ENCODE results near the gene RAB31.

Gene RAB31

DNA sequence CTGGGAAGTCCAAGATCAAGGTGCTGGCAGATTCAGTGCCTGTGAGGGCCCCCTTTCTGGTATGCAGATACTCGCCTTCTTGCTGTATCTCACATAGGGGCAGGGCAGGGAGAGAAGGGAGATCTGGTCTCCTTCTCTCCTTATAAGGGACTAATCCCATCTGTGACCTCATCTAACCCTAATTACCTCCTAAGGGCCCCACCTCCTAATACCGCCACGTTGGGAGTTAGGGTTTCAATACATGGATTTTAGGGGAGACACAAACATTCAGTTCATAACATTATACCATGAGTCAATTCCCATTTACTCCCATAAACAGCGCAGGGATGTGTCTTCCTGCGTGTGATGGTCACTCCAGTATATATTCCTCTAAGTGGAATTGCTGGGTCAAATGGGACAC, 103.9 kb downstream of the RAB31 start:
- H3K4me1 ChIP-seq (ENCODE audit: control insufficient read depth in 2 of 2, insufficient read depth in 1 of 2, low read depth in 1 of 2, low read length in 2 of 2), result peaks cover 10 to 29% of the 10 kb centered on the region in 2 donors

DNA sequence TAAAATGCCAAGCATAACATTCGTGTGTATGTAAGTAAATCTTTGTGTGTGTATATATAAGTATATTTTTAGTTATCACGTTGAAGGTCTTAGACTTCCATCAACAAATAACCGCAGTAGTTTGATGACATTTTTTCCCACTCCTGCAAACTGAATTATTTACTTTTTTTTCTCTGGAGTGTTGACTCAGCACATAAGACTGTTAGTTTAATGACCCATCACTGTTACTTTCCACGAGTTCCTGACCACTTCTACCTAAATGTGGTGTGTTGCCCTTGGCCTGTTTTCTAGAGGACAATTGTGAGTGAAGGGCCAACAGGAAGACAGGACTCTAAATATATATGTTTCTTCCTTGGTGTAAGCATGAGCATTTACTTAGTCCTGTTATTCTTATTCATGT, 106.3 kb downstream of the RAB31 start:
- Histone ChIP-seq H4K91ac (ENCODE audit: low read depth, low read length, poor library complexity) (no peak overlapping the region), H3K79me1 (ENCODE audit: low read depth, low read length) (no peaks in the 10 kb centered on the region), H2BK5ac (ENCODE audit: low read length) (no peak overlapping the region), H2BK120ac (ENCODE audit: low read depth, low read length) (no peak overlapping the region), H3K4me1 (ENCODE audit: control insufficient read depth in 2 of 2, insufficient read depth in 1 of 2, low read depth in 1 of 2, low read length in 2 of 2) (peaks cover 0 to 13% of the 10 kb centered on the region in 2 donors), H3K9ac (ENCODE audit: low read depth, low read length, poor library complexity) (no peak overlapping the region), H3K9me3 (replicated peaks in 1 of 2; ENCODE audit: control insufficient read depth in 2 of 2, insufficient read depth in 1 of 2, low read depth in 1 of 2, low read length in 2 of 2) (peaks cover 0 to 17% of the 10 kb centered on the region in 2 donors), H3K4me2 (ENCODE audit: insufficient read depth, low read length, poor library complexity, severe bottlenecking) (no peak overlapping the region), H2BK12ac (ENCODE audit: low read length) (no peak overlapping the region), H3K4me3 (ENCODE audit: low read length in 2 of 2) (no peak overlapping the region), H3K23ac (ENCODE audit: low read depth, low read length, poor library complexity) (no peak overlapping the region), H3K18ac (ENCODE audit: low read length) (no peak overlapping the region), H3K4ac (ENCODE audit: low read length) (no peak overlapping the region), H3K27me3 (ENCODE audit: control insufficient read depth in 3 of 3, insufficient read depth in 3 of 3, low read depth in 1 of 3, low read length in 3 of 3) (no peaks in the 10 kb centered on the region), H2AK5ac (ENCODE audit: low read depth, low read length) (no peak overlapping the region), H2AFZ (ENCODE audit: low read length) (no peak overlapping the region), H3K36me3 (replicated peaks in 1 of 2; ENCODE audit: control insufficient read depth in 2 of 2, insufficient read depth in 2 of 2, low read length in 2 of 2) (peaks cover 0 to 27% of the 10 kb centered on the region in 2 donors), H4K8ac (ENCODE audit: low read depth, low read length) (no peak overlapping the region), H3K14ac (ENCODE audit: low read length) (no peak overlapping the region), H3K27ac (replicated peaks; ENCODE audit: low read length) (no peak overlapping the region), H2BK15ac (ENCODE audit: low read length) (no peak overlapping the region)
- DNase-seq (ENCODE audit: low spot score), result no peak
- no CpG with 5 or more reads among the region's 4 CpGs for WGBS, 2 donors (ENCODE audit: extremely low coverage in 2 of 2, insufficient read length in 2 of 2, insufficient replicate concordance in 1 of 2)

More for the DNA sequence above, 103.9 kb downstream of the RAB31 start:
- no peak overlapping the region for H2BK120ac ChIP-seq (ENCODE audit: low read depth, low read length)
- no peak overlapping the region for H3K9ac ChIP-seq (ENCODE audit: low read depth, low read length, poor library complexity)
- no peak overlapping the region for H2BK5ac ChIP-seq (ENCODE audit: low read length)
- no peak overlapping the region for H2BK15ac ChIP-seq (ENCODE audit: low read length)
- no peak for DNase-seq (ENCODE audit: low spot score)
- H3K79me1 ChIP-seq (ENCODE audit: low read depth, low read length), result no peaks in the 10 kb centered on the region
- H2AK5ac ChIP-seq (ENCODE audit: low read depth, low read length), result no peak overlapping the region
- no peaks in the 10 kb centered on the region for H3K27me3 ChIP-seq (ENCODE audit: control insufficient read depth in 3 of 3, insufficient read depth in 3 of 3, low read depth in 1 of 3, low read length in 3 of 3)
- no peak overlapping the region for H3K14ac ChIP-seq (ENCODE audit: low read length)
- WGBS, 2 donors (ENCODE audit: extremely low coverage in 2 of 2, insufficient read length in 2 of 2, insufficient replicate concordance in 1 of 2), result no CpG with 5 or more reads among the region's 5 CpGs
- H2BK12ac ChIP-seq (ENCODE audit: low read length), result no peak overlapping the region
- H3K4me3 ChIP-seq (ENCODE audit: low read length in 2 of 2), result no peak overlapping the region
- no peak overlapping the region for H3K18ac ChIP-seq (ENCODE audit: low read length)
- H2AFZ ChIP-seq (ENCODE audit: low read length), result no peak overlapping the region
- peaks cover 0 to 1% of the 10 kb centered on the region in 2 donors for H3K9me3 ChIP-seq (replicated peaks in 1 of 2; ENCODE audit: control insufficient read depth in 2 of 2, insufficient read depth in 1 of 2, low read depth in 1 of 2, low read length in 2 of 2)
- peaks cover 0 to 18% of the 10 kb centered on the region in 2 donors for H3K36me3 ChIP-seq (replicated peaks in 1 of 2; ENCODE audit: control insufficient read depth in 2 of 2, insufficient read depth in 2 of 2, low read length in 2 of 2)
- no peak overlapping the region for H3K4me2 ChIP-seq (ENCODE audit: insufficient read depth, low read length, poor library complexity, severe bottlenecking)
- H3K4ac ChIP-seq (ENCODE audit: low read length), result no peak overlapping the region
- H4K91ac ChIP-seq (ENCODE audit: low read depth, low read length, poor library complexity), result no peak overlapping the region
- H4K8ac ChIP-seq (ENCODE audit: low read depth, low read length), result no peak overlapping the region
- H3K23ac ChIP-seq (ENCODE audit: low read depth, low read length, poor library complexity), result no peak overlapping the region
- H3K27ac ChIP-seq (replicated peaks; ENCODE audit: low read length), result no peak overlapping the region

DNA sequence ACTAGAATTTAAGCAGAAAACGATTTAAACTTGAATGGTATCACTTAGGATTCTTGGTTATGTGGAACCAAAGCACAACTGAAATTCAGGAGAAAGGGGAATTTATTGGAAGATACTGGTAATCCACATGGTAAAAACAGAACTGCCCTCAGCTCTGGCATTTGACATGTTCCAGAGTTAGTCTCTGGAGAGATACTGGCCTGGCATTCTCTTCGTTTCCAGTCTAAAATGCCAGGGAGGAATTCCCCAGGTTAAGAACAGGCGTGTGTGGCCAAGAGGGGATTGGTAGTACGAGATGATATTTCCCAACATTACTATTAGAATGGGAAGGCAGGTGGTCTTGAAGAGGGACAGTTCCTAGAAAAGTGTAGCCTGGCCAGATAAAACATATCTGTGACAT, 109.2 kb downstream of the RAB31 start:
- Histone ChIP-seq H3K27me3 (ENCODE audit: control insufficient read depth in 3 of 3, insufficient read depth in 3 of 3, low read depth in 1 of 3, low read length in 3 of 3) (no peaks in the 10 kb centered on the region), H4K91ac (ENCODE audit: low read depth, low read length, poor library complexity) (no peak overlapping the region), H3K36me3 (replicated peaks in 1 of 2; ENCODE audit: control insufficient read depth in 2 of 2, insufficient read depth in 2 of 2, low read length in 2 of 2) (peaks cover 0 to 27% of the 10 kb centered on the region in 2 donors), H3K18ac (ENCODE audit: low read length) (no peak overlapping the region), H3K4me3 (ENCODE audit: low read length in 2 of 2) (no peak overlapping the region), H3K14ac (ENCODE audit: low read length) (no peak overlapping the region), H3K27ac (replicated peaks; ENCODE audit: low read length) (no peak overlapping the region), H2BK15ac (ENCODE audit: low read length) (no peak overlapping the region), H3K23ac (ENCODE audit: low read depth, low read length, poor library complexity) (no peak overlapping the region), H2BK120ac (ENCODE audit: low read depth, low read length) (no peak overlapping the region), H2AK5ac (ENCODE audit: low read depth, low read length) (no peak overlapping the region), H3K4ac (ENCODE audit: low read length) (no peak overlapping the region), H3K9me3 (replicated peaks in 1 of 2; ENCODE audit: control insufficient read depth in 2 of 2, insufficient read depth in 1 of 2, low read depth in 1 of 2, low read length in 2 of 2) (peaks cover 0 to 27% of the 10 kb centered on the region in 2 donors), H4K8ac (ENCODE audit: low read depth, low read length) (no peak overlapping the region), H3K4me2 (ENCODE audit: insufficient read depth, low read length, poor library complexity, severe bottlenecking) (no peak overlapping the region), H3K9ac (ENCODE audit: low read depth, low read length, poor library complexity) (no peak overlapping the region), H2AFZ (ENCODE audit: low read length) (no peak overlapping the region), H2BK12ac (ENCODE audit: low read length) (no peak overlapping the region), H3K79me1 (ENCODE audit: low read depth, low read length) (no peaks in the 10 kb centered on the region), H3K4me1 (ENCODE audit: control insufficient read depth in 2 of 2, insufficient read depth in 1 of 2, low read depth in 1 of 2, low read length in 2 of 2) (no peaks in the 10 kb centered on the region), H2BK5ac (ENCODE audit: low read length) (no peak overlapping the region)
- no CpG with 5 or more reads among the region's 4 CpGs for WGBS, 2 donors (ENCODE audit: extremely low coverage in 2 of 2, insufficient read length in 2 of 2, insufficient replicate concordance in 1 of 2)
- DNase-seq (ENCODE audit: low spot score), result no peak

DNA sequence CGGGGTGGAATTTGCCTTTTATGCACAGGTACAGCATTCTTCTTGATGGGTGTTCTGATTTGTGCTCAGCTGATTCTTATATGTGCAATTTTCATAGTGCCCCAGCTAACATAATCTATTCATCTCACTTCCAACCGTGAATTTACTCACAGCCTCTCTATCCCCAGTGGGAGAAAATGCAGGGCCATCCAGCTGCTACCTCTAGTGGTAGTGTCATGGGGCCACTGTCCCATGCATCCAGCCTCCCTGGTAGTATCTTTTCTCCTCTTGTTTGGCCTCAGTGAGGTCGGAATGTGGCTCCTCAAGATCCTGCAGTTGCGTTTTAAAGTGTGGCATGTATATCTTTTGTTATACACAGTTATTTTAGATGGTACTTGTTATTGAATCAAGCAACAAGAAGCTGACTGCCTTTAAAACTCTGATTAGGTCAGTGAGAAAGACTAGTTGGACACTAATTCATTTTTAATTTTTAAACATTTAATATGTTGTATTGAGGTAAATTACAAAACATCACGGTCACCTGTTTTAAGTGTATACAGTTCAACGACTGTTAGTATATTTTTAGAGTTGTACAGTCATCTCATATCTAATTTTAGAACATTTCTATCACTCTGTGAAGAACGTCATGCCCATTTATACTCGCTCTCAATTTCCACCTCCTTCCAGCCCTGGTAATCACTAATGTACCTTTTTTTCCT, 109.8 kb downstream of the RAB31 start:
- H4K91ac ChIP-seq (ENCODE audit: low read depth, low read length, poor library complexity), result no peak overlapping the region
- peak overlapping the region in 1 of 2 donors; percentile 51 for H3K4me3 ChIP-seq (ENCODE audit: low read length in 2 of 2)
- H3K9ac ChIP-seq (ENCODE audit: low read depth, low read length, poor library complexity), result no peak overlapping the region
- no peak overlapping the region for H3K18ac ChIP-seq (ENCODE audit: low read length)
- H4K8ac ChIP-seq (ENCODE audit: low read depth, low read length), result no peak overlapping the region
- no peaks in the 10 kb centered on the region for H3K27me3 ChIP-seq (ENCODE audit: control insufficient read depth in 3 of 3, insufficient read depth in 3 of 3, low read depth in 1 of 3, low read length in 3 of 3)
- H3K27ac ChIP-seq (replicated peaks; ENCODE audit: low read length), result no peak overlapping the region
- H2AK5ac ChIP-seq (ENCODE audit: low read depth, low read length), result no peak overlapping the region
- no peak overlapping the region for H2BK120ac ChIP-seq (ENCODE audit: low read depth, low read length)
- no peak for DNase-seq (ENCODE audit: low spot score)
- H2AFZ ChIP-seq (ENCODE audit: low read length), result no peak overlapping the region
- no peak overlapping the region for H3K4ac ChIP-seq (ENCODE audit: low read length)
- H3K23ac ChIP-seq (ENCODE audit: low read depth, low read length, poor library complexity), result no peak overlapping the region
- H3K4me1 ChIP-seq (ENCODE audit: control insufficient read depth in 2 of 2, insufficient read depth in 1 of 2, low read depth in 1 of 2, low read length in 2 of 2), result no peaks in the 10 kb centered on the region
- H2BK15ac ChIP-seq (ENCODE audit: low read length), result no peak overlapping the region
- no peak overlapping the region for H3K4me2 ChIP-seq (ENCODE audit: insufficient read depth, low read length, poor library complexity, severe bottlenecking)
- no peak overlapping the region for H2BK5ac ChIP-seq (ENCODE audit: low read length)
- no peaks in the 10 kb centered on the region for H3K79me1 ChIP-seq (ENCODE audit: low read depth, low read length)
- H3K36me3 ChIP-seq (replicated peaks in 1 of 2; ENCODE audit: control insufficient read depth in 2 of 2, insufficient read depth in 2 of 2, low read length in 2 of 2), result peaks cover 0 to 27% of the 10 kb centered on the region in 2 donors
- H3K9me3 ChIP-seq (replicated peaks in 1 of 2; ENCODE audit: control insufficient read depth in 2 of 2, insufficient read depth in 1 of 2, low read depth in 1 of 2, low read length in 2 of 2), result peaks cover 0 to 27% of the 10 kb centered on the region in 2 donors
- no CpG with 5 or more reads among the region's 8 CpGs for WGBS, 2 donors (ENCODE audit: extremely low coverage in 2 of 2, insufficient read length in 2 of 2, insufficient replicate concordance in 1 of 2)
- H2BK12ac ChIP-seq (ENCODE audit: low read length), result no peak overlapping the region
- no peak overlapping the region for H3K14ac ChIP-seq (ENCODE audit: low read length)
